Measurements from ENCODE around the gene CNOT1.

Gene CNOT1

GRCh38 chr16:58509256-58510096 is 120.2 kb downstream of the CNOT1 start:
- peaks cover 3% of the 10 kb centered on the region for H3K79me2 ChIP-seq (ENCODE audit: low read length)
- H3K27ac ChIP-seq (ENCODE audit: low read length), result no peak overlapping the region
- H3K4me1 ChIP-seq (ENCODE audit: low read length), result no peaks in the 10 kb centered on the region

GRCh38 chr16:58508671-58509251 is 120.9 kb downstream of the CNOT1 start:
- Histone ChIP-seq H3K4me1 (ENCODE audit: low read length) (no peaks in the 10 kb centered on the region), H3K27me3 (ENCODE audit: low read depth, low read length) (no peaks in the 10 kb centered on the region), H3K9ac (ENCODE audit: low read length) (no peak overlapping the region), H3K27ac (ENCODE audit: low read length) (no peak overlapping the region), H3K79me2 (ENCODE audit: low read length) (no peaks in the 10 kb centered on the region), H3K4me3 (ENCODE audit: low read length) (no peak overlapping the region), H3K9me3 (ENCODE audit: insufficient read depth, low read length) (no peaks in the 10 kb centered on the region), H3K36me3 (replicated peaks; ENCODE audit: low read depth, low read length) (no peaks in the 10 kb centered on the region), H3K4me2 (ENCODE audit: low read length) (no peak overlapping the region), H2AFZ (ENCODE audit: low read depth, low read length) (no peak overlapping the region), H4K20me1 (ENCODE audit: insufficient read depth, low read length) (no peaks in the 10 kb centered on the region)
- TF ChIP-seq EZH2phosphoT487 (IDR thresholded peaks at IDR 0.05; ENCODE audit: low read depth) (no peak), CTCF (IDR thresholded peaks at IDR 0.05; ENCODE audit: low read depth, low read length) (no peak)

More at GRCh38 chr16:58509256-58510096, 120.2 kb downstream of the CNOT1 start:
- no peak overlapping the region for H2AFZ ChIP-seq (ENCODE audit: low read depth, low read length)
- no peaks in the 10 kb centered on the region for H3K36me3 ChIP-seq (replicated peaks; ENCODE audit: low read depth, low read length)
- no peak overlapping the region for H3K9ac ChIP-seq (ENCODE audit: low read length)
- TF ChIP-seq CTCF (IDR thresholded peaks at IDR 0.05; ENCODE audit: low read depth, low read length), result no peak
- no peak for TF ChIP-seq EZH2phosphoT487 (IDR thresholded peaks at IDR 0.05; ENCODE audit: low read depth)
- H3K4me2 ChIP-seq (ENCODE audit: low read length), result no peak overlapping the region
- H4K20me1 ChIP-seq (ENCODE audit: insufficient read depth, low read length), result no peaks in the 10 kb centered on the region
- no peak overlapping the region for H3K4me3 ChIP-seq (ENCODE audit: low read length)
- H3K9me3 ChIP-seq (ENCODE audit: insufficient read depth, low read length), result no peaks in the 10 kb centered on the region
- H3K27me3 ChIP-seq (ENCODE audit: low read depth, low read length), result no peaks in the 10 kb centered on the region

DNA sequence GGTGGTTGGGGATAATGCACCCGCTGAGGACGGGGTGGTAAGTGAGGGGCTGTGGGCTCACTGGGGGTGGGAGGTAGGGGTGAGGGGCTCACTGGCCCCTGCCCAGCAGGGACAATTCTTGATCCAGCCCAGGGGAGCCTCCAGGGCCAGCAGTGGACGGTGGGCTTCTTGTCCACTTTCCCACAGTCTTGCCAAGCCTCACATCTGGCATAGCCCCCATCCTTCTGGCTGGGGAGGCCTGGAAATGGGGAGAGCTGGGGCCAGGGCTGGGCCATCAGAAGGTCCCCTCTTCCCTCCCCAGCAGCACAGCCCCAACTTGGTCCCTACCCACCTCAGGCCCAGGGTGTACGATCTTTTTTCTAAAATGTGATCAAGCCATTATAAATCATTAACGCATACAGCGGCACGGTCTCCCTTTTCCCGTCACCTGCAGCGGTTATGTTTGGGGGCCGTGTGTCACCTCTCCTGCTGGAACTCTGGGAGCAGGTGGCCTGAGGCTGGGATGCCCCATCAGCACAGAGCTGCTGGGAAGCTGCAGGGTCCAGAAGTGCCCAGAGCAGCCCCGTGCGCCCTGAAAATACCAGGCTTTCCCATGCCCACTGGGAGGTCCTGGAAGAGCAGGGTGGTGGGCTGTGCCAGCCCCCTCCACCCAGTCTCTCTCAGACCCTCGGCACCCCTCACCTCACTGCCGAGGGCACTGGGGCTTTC is 121.5 kb downstream of the CNOT1 start:
- H3K9me3 ChIP-seq (ENCODE audit: insufficient read depth, low read length), result no peaks in the 10 kb centered on the region

More for the DNA sequence above, 121.5 kb downstream of the CNOT1 start:
- Histone ChIP-seq H4K20me1 (ENCODE audit: insufficient read depth, low read length) (no peaks in the 10 kb centered on the region), H2AFZ (ENCODE audit: low read depth, low read length) (no peak overlapping the region), H3K36me3 (replicated peaks; ENCODE audit: low read depth, low read length) (no peaks in the 10 kb centered on the region), H3K4me3 (ENCODE audit: low read length) (no peak overlapping the region), H3K27ac (ENCODE audit: low read length) (no peak overlapping the region), H3K27me3 (ENCODE audit: low read depth, low read length) (no peaks in the 10 kb centered on the region), H3K9ac (ENCODE audit: low read length) (no peak overlapping the region), H3K4me1 (ENCODE audit: low read length) (no peaks in the 10 kb centered on the region), H3K4me2 (ENCODE audit: low read length) (no peak overlapping the region), H3K79me2 (ENCODE audit: low read length) (no peaks in the 10 kb centered on the region)
- no peak for TF ChIP-seq EZH2phosphoT487 (IDR thresholded peaks at IDR 0.05; ENCODE audit: low read depth)
- TF ChIP-seq CTCF (IDR thresholded peaks at IDR 0.05; ENCODE audit: low read depth, low read length), result no peak
